Osteocyte (in vitro differentiated cells): ENCODE measurements around the gene CFL1. TPM values are rescaled to one million over a fixed set of nuclear protein-coding genes. Genes with fewer than 3 reads are reported as not detected.

ENCODE experiments used
- DNase-seq: peaks from one replicate; pipeline ENCODE4 v3.0.0; 2021; ENCODE audit warnings: mixed read lengths; ENCODE audit not compliant: unreplicated experiment; ENCODE audit errors: extremely low spot score
- H3K27ac Mint-ChIP-seq: one replicate; pipeline ENCODE4 v1.8.0; 2021; ENCODE audit warnings: mild to moderate bottlenecking, mixed read lengths; ENCODE audit not compliant: unreplicated experiment
- H3K27me3 Mint-ChIP-seq: one replicate; pipeline ENCODE4 v1.8.0; 2021; ENCODE audit warnings: mixed read lengths; ENCODE audit not compliant: unreplicated experiment
- H3K36me3 Mint-ChIP-seq: one replicate; pipeline ENCODE4 v1.8.0; 2021; ENCODE audit warnings: mixed read lengths; ENCODE audit not compliant: unreplicated experiment
- H3K4me1 Mint-ChIP-seq: one replicate; pipeline ENCODE4 v1.8.0; 2021; ENCODE audit warnings: mixed read lengths; ENCODE audit not compliant: unreplicated experiment
- H3K4me3 Mint-ChIP-seq: one replicate; pipeline ENCODE4 v1.8.0; 2021; ENCODE audit warnings: mild to moderate bottlenecking, moderate library complexity, mixed read lengths; ENCODE audit not compliant: unreplicated experiment
- H3K9me3 Mint-ChIP-seq: one replicate; pipeline ENCODE4 v1.8.0; 2021; ENCODE audit warnings: mixed read lengths; ENCODE audit not compliant: unreplicated experiment
- CTCF ChIP-seq: fragments of 200-600 bp; sonication (generic); IDR thresholded peaks from 2 replicates; pipeline ENCODE4 v1.5.0; 2021; ENCODE audit warnings: antibody characterized with exemption, mild to moderate bottlenecking, moderate library complexity
- total RNA-seq: library from RNA; stranded (reverse); gene quantifications from 2 replicates; pipeline ENCODE4 v1.2.1, GENCODE V29; 2021

The CFL1 gene
- total RNA-seq, 1 donor from 2014 or later, result 946 TPM

- TF ChIP-seq CTCF, result peak; percentile 35
- peak; percentile 87 for DNase-seq
- Mint-ChIP-seq H3K9me3 (no peaks in the 10 kb centered on the region), H3K4me3 (peak overlapping the region; percentile 73), H3K27me3 (no peaks in the 10 kb centered on the region), H3K4me1 (peaks cover 71% of the 10 kb centered on the region), H3K27ac (peak overlapping the region; percentile 80), H3K36me3 (peaks cover 12% of the 10 kb centered on the region)
Measured at GRCh38 chr11:65891219-65892136, 33.5 kb upstream of the CFL1 start.

GRCh38 chr11:65890324-65891218 is 32.6 kb upstream of the CFL1 start, which contains the start of gene CCDC85B:
CCDC85B (plus strand) TSS chr11:65890673; CDS start chr11:65890784, 111 bp downstream.
- peak; percentile 98 for DNase-seq
- H3K4me1 Mint-ChIP-seq, result peaks cover 65% of the 10 kb centered on the region
- no peaks in the 10 kb centered on the region for H3K9me3 Mint-ChIP-seq

GRCh38 chr11:65888163-65888814 is 30.3 kb upstream of the CFL1 start, which contains the start of gene FIBP:
FIBP (minus strand) TSS chr11:65888471; CDS start chr11:65888418, 53 bp downstream.
- TF ChIP-seq CTCF, result peak; percentile 78
- Mint-ChIP-seq H3K4me3 (peak within 1 kb of the TSS; percentile 98), H3K27ac (peak within 1 kb of the TSS; percentile 99), H3K9me3 (no peaks in the 10 kb centered on the region), H3K27me3 (no peaks in the 10 kb centered on the region), H3K36me3 (peaks cover 24% of the 10 kb centered on the region), H3K4me1 (peaks cover 58% of the 10 kb centered on the region)
- DNase-seq, result peak; percentile 99

More at GRCh38 chr11:65890324-65891218, 32.6 kb upstream of the CFL1 start, which contains the start of gene CCDC85B:
- Mint-ChIP-seq H3K27me3 (no peaks in the 10 kb centered on the region), H3K36me3 (peaks cover 14% of the 10 kb centered on the region), H3K4me3 (peak within 1 kb of the TSS; percentile 98), H3K27ac (peak within 1 kb of the TSS; percentile 99)
- TF ChIP-seq CTCF, result peak; percentile 40

GRCh38 chr11:65887723-65888162 is 29.8 kb upstream of the CFL1 start:
- Mint-ChIP-seq H3K4me3 (peak overlapping the region; percentile 98), H3K36me3 (peaks cover 24% of the 10 kb centered on the region), H3K9me3 (no peaks in the 10 kb centered on the region), H3K27me3 (no peaks in the 10 kb centered on the region), H3K4me1 (peaks cover 53% of the 10 kb centered on the region), H3K27ac (peak overlapping the region; percentile 99)
- DNase-seq, result no peak
- no peak for TF ChIP-seq CTCF
